ENCODE data around the gene PPIA.

PPIA gene

DNA sequence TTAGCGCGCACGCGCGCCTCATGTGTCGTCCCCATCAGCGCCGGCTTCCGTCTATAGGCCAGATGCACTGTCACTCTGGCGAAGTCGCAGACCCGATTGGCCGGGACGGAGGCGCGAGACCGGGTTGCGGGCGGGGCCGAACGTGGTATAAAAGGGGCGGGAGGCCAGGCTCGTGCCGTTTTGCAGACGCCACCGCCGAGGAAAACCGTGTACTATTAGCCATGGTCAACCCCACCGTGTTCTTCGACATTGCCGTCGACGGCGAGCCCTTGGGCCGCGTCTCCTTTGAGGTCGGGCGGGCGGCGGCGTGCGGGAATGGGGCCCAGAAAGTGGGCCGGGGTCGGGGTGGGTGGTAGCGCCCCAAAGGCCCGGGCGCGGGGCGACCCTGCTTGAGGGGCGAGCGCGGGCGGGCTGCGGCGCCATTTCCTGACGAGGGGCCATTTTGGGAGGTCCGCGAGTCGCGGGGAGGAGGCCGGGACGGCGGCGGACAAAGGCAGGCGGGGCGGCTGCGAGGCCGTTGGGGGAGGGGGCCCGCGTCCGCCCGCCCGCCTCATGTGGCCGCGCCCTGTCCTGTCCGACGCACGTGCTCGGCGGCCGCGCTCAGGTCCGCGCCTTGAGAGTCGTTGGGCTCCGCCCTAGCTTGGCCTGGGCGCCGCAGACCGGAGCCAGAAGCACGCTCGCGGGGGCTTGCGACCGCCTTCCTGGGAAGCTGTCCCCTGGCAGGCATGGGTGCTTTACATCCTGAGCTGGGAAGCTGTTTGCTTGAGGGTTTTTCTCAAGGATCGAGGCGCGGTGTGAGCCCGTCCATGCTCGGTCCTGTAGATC lies at the start of gene PPIA:
Gene PPIA (plus strand): TSS at position 178 of the 825 bp plus-strand sequence. CDS start 44 bp downstream, at position 222.
- DNase-seq (ENCODE audit: low spot score) = peak; percentile 100
- TF ChIP-seq CTCF (IDR thresholded peaks at IDR 0.05; ENCODE audit: extremely low read depth, missing control alignments) = no peak

DNA sequence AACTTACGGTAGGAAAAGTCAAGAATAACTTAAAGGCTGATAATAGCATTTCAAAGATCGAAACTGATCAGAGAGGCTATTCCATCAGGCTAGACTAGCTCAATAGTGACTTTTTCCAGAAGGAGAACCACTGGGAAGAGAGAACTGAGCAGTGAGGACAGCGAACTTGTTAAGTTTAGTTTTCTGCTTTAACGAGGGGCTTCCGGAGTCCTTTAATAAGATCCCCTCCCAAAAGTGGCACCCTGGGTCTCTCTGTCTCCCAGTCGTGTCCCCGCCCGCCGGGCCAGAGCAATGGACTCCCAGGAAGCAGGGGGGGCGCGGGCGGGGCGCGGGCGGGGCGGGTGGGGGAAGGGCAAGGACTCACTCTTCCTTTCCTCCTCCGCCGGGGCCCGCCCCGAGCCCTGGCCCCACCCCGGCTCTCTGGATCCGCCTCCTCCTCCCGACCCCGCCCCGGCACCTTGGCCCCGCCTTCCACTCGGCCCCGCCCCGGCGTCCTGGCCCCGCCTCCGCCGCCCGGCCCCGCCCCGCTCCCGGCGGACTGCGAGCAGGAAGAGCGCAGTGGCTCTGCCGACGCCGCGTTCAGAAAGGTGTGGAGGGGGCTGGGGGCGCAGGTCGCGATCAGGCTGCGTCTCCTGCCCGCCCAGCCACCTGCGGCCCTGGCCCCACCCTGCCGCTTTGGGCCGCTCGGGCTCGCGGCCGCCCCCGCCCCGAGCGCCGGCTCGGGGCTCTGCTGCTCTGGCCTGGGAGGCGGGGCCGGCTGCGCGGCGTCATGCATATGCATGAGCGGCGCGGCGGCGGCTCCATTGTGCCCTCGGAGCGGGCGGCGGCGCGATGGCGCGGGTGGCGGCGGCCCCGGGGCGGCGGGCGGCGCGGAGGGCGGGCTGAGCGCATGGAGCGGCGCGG lies 48.2 kb upstream of the PPIA start, which contains the start of gene ZMIZ2:
Gene ZMIZ2 (plus strand): TSS at position 803 of the 903 bp plus-strand sequence. CDS start 7,403 bp downstream, outside the sequence.
- peak; percentile 98 for DNase-seq (ENCODE audit: low spot score)
- no peak for TF ChIP-seq CTCF (IDR thresholded peaks at IDR 0.05; ENCODE audit: extremely low read depth, missing control alignments)

DNA sequence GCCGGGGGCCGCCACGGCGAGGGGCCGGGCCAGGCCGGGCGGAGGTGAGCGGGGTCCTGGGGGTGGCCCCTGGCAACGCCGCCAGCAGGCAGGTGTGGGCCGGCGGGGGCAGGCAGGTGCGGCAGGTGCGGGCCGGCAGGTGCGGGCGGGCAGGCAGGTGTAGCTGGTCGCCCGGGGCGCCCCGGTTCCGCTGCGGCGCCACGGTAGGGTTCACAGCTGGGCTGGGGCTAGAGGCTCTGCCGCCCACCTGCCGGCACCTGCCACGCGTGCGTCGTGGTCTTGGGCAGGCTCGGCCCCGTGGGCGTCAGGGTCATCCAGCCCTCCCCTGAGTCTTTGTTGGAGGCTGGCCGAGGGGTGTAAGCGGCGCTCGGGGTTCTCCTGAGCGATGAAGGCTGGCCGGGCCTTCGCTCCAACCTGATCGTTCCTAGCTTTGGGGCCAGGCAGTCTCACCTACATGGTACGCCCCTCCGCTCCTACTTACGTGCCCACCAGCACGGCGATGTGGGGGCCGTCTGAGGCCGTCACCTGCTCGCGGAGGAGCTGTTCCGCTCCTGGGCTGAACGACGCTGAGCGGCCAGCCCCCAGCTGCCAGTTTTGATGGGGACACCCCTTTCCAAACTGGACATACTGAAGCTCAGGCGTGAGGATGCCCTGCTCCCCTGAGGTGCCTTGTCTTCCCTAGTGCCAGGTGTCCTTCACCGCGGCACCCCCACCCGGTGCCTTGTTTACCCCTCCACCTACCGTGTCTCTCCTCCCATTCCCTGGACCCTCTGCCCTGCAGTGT lies 47.3 kb upstream of the PPIA start:
- peak; percentile 57 for DNase-seq (ENCODE audit: low spot score)
- TF ChIP-seq CTCF (IDR thresholded peaks at IDR 0.05; ENCODE audit: extremely low read depth, missing control alignments) = no peak

DNA sequence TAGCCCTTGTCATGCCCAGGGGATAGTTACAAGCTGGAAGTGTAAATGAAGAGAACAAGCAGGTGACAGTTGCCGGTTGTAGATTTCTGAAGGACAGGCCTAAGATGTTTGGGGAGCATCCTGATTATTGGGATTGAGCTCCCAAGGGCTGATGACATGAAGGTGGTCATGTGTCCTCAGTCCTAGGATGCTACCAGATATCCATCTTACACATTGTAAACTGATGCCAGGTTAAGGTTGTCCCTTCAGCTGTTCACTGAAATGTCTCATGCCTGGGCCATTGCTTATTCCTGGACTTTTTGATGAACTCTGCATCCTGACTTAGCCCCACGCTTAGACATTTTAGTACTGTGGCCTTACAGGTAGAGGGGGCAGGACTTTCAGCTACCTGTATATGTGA lies 46.5 kb upstream of the PPIA start:
- DNase-seq (ENCODE audit: low spot score) = no peak
- no peak for TF ChIP-seq CTCF (IDR thresholded peaks at IDR 0.05; ENCODE audit: extremely low read depth, missing control alignments)

DNA sequence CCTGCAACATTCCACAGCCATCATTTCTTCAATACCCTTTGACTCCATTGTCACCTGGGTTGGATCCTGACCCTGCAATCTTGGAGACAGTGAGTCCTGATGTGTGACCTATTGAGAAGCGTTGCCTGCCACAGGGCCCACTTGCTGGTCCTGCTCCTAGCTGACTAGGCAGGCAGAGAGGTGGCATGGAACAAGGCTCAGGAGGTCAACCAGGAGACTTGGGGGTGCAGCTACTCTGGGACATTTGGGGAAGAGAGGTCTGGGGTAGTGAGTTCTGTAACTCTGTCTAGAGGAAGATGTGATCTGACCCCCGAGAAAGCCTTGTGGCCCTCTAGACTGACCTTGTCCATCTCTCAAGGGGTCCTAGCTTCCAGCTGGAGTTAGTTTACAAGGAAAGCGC lies 46.1 kb upstream of the PPIA start:
- TF ChIP-seq CTCF (IDR thresholded peaks at IDR 0.05; ENCODE audit: extremely low read depth, missing control alignments) = no peak

DNA sequence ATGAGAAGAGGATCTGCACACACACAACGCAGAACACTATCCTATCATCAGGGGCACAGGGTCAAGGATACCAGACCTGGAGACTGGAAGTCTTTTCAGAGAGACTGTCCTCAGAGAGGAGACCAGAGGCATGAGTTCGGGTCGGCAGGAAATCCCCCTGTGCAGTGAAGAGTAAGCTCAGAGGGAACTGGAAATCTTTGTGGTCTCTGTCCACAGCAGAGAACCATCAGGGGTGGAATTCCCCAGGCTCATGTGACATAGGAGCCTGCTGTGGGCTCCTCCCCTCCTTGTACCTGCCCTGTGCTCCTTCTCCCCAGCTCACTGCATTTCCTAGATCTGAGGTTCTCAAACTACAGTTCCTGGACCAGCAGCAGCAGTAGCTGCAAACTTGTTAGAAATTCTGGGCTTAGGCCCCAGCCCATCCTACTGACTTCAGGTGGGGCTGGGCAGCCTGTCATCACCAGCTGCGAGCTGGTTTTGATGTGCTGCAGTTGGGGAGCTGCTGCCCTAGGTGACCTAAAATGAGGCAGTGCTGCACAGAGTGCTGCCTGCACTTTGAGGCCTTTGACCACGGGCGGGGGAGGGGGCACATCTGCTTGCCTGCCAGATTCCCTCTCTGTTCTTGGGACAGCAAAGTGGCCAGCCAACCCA lies 45.4 kb upstream of the PPIA start:
- peak; percentile 91 for DNase-seq (ENCODE audit: low spot score)
- no peak for TF ChIP-seq CTCF (IDR thresholded peaks at IDR 0.05; ENCODE audit: extremely low read depth, missing control alignments)

More for the DNA sequence above, 46.1 kb upstream of the PPIA start:
- DNase-seq (ENCODE audit: low spot score) = no peak
